ENCODE results near the gene CTSC.

CTSC gene

GRCh38 chr11:88282747-88283515, 54.6 kb downstream of the CTSC start:
- DNase-seq (ENCODE audit: extremely low spot score): no peak
- no peak for TF ChIP-seq FOXA1 (IDR thresholded peaks at IDR 0.05)
- TF ChIP-seq ELF4 (IDR thresholded peaks at IDR 0.05): no peak
- no peak for TF ChIP-seq PKNOX1 (IDR thresholded peaks at IDR 0.05)
- no peak for TF ChIP-seq SP1 (IDR thresholded peaks at IDR 0.05)
- no peak for TF ChIP-seq ARNT (IDR thresholded peaks at IDR 0.05)
- no peak for TF ChIP-seq L3MBTL2 (conservative IDR thresholded peaks at IDR 0.05)
- TF ChIP-seq BHLHE40 (IDR thresholded peaks at IDR 0.05; ENCODE audit: borderline replicate concordance): no peak
- no peak for TF ChIP-seq ZNF384 (IDR thresholded peaks at IDR 0.05)
- TF ChIP-seq LEF1 (IDR thresholded peaks at IDR 0.05; ENCODE audit: borderline replicate concordance): no peak
- no peak for TF ChIP-seq SUZ12 (IDR thresholded peaks at IDR 0.05)
- TF ChIP-seq CTBP1 (IDR thresholded peaks at IDR 0.05; ENCODE audit: borderline replicate concordance): no peak
- no peak for TF ChIP-seq FOXM1 (IDR thresholded peaks at IDR 0.05; ENCODE audit: borderline replicate concordance)
- TF ChIP-seq FOXK2 (IDR thresholded peaks at IDR 0.05): no peak
- TF ChIP-seq HDGF (IDR thresholded peaks at IDR 0.05; ENCODE audit: borderline replicate concordance): no peak
- CTCF ChIA-PET: interaction anchor here (1.0 kb wide), 1 partner anchor 9 kb away, joined by 3 read pairs; no protein-coding TSS in a partner anchor
- POLR2A ChIA-PET: no interaction called here

- TF ChIP-seq CTBP1 (IDR thresholded peaks at IDR 0.05; ENCODE audit: borderline replicate concordance) (no peak), PKNOX1 (IDR thresholded peaks at IDR 0.05) (no peak), ARNT (IDR thresholded peaks at IDR 0.05) (no peak), SP1 (IDR thresholded peaks at IDR 0.05) (no peak), FOXK2 (IDR thresholded peaks at IDR 0.05) (no peak), FOXA1 (IDR thresholded peaks at IDR 0.05) (no peak), NFRKB (IDR thresholded peaks at IDR 0.05) (no peak), ELF4 (IDR thresholded peaks at IDR 0.05) (no peak)
- CTCF ChIA-PET: interaction anchor here (0.6 to 1.1 kb wide), 2 partner anchors 76 to 258 kb away, joined by 3 read pairs; no protein-coding TSS in a partner anchor
- POLR2A ChIA-PET: interaction anchor here (0.7 kb wide), 1 partner anchor 16 kb away, joined by 3 read pairs; no protein-coding TSS in a partner anchor
- DNase-seq (ENCODE audit: extremely low spot score): no peak
Measured at GRCh38 chr11:88281317-88281712, 56.2 kb downstream of the CTSC start.

GRCh38 chr11:88280673-88281316, 56.7 kb downstream of the CTSC start:
- POLR2A ChIA-PET: interaction anchor here (0.7 kb wide), 1 partner anchor 17 kb away, joined by 3 read pairs; no protein-coding TSS in a partner anchor
- CTCF ChIA-PET: interaction anchor here (0.6 to 1.1 kb wide), 2 partner anchors 77 to 257 kb away, joined by 3 read pairs; no protein-coding TSS in a partner anchor
- DNase-seq (ENCODE audit: extremely low spot score): no peak
- TF ChIP-seq ARNT (IDR thresholded peaks at IDR 0.05) (no peak), TARDBP (IDR thresholded peaks at IDR 0.05) (no peak), FOXK2 (IDR thresholded peaks at IDR 0.05) (no peak)

GRCh38 chr11:88277349-88277915, 60.1 kb downstream of the CTSC start:
- TF ChIP-seq FOXM1 (IDR thresholded peaks at IDR 0.05; ENCODE audit: borderline replicate concordance) (no peak), SP1 (IDR thresholded peaks at IDR 0.05) (no peak), FOXA1 (IDR thresholded peaks at IDR 0.05) (no peak), LEF1 (IDR thresholded peaks at IDR 0.05; ENCODE audit: borderline replicate concordance) (no peak), ARNT (IDR thresholded peaks at IDR 0.05) (no peak), ZNF384 (IDR thresholded peaks at IDR 0.05) (no peak), NFRKB (IDR thresholded peaks at IDR 0.05) (no peak), CTBP1 (IDR thresholded peaks at IDR 0.05; ENCODE audit: borderline replicate concordance) (no peak), TARDBP (IDR thresholded peaks at IDR 0.05) (no peak), SUZ12 (IDR thresholded peaks at IDR 0.05) (no peak), FOXK2 (IDR thresholded peaks at IDR 0.05) (no peak), BHLHE40 (IDR thresholded peaks at IDR 0.05; ENCODE audit: borderline replicate concordance) (no peak), PKNOX1 (IDR thresholded peaks at IDR 0.05) (no peak)
- ChIA-PET POLR2A (no interaction called here), CTCF (no interaction called here)
- no peak for DNase-seq (ENCODE audit: extremely low spot score)

GRCh38 chr11:88275636-88276035, 61.9 kb downstream of the CTSC start:
- TF ChIP-seq TARDBP (IDR thresholded peaks at IDR 0.05) (no peak), SUZ12 (IDR thresholded peaks at IDR 0.05) (no peak), ARNT (IDR thresholded peaks at IDR 0.05) (no peak), FOXM1 (IDR thresholded peaks at IDR 0.05; ENCODE audit: borderline replicate concordance) (no peak), FOXK2 (IDR thresholded peaks at IDR 0.05) (no peak), HDGF (IDR thresholded peaks at IDR 0.05; ENCODE audit: borderline replicate concordance) (no peak), ELF4 (IDR thresholded peaks at IDR 0.05) (no peak), FOXA1 (IDR thresholded peaks at IDR 0.05) (no peak), ZNF384 (IDR thresholded peaks at IDR 0.05) (no peak), NFRKB (IDR thresholded peaks at IDR 0.05) (no peak), CTBP1 (IDR thresholded peaks at IDR 0.05; ENCODE audit: borderline replicate concordance) (no peak), SP1 (IDR thresholded peaks at IDR 0.05) (no peak), PKNOX1 (IDR thresholded peaks at IDR 0.05) (no peak), L3MBTL2 (conservative IDR thresholded peaks at IDR 0.05) (no peak)
- DNase-seq (ENCODE audit: extremely low spot score): no peak
- ChIA-PET POLR2A (no interaction called here), CTCF (no interaction called here)
